ENCODE measurements around the gene PHKA2.
"Not testable (repeated sequence)": the region's sequence is repeated elsewhere in the genome, so short reads cannot be mapped to it uniquely, and the experiment has no call there.

Gene PHKA2

DNA sequence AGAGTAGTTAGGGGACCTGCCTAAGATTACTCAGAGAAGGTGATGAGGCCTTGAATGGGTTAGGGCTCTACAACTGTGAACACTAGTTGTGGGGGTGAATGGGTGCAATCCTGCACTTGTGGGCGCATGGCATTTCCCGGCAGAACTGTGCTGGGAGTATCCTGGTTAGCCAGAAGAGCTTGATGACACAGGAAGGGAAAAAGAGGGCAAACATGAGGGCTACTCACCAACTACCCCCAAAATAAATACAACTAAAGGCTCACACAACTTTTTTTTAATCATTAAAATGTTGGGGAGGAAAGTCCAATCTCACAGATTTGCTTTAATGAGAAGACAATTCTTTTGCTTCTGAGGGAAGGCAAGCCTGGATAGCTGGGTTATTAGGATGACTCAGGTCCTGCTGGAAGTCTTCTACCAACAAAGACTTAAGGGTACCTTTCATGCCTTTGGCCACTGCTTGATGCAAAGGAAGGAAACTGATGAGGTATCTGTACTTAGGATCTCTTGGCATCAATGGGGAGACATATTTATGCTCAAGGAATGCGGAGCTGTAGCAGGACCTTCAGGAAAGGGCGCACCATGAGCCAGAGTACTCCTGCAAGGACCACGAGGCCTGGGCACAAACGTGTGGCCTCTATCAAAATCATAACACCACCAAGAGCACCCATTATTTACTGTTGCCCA, 2.6 kb downstream of the PHKA2 start:
- DNase-seq = no peak
- Mint-ChIP-seq H3K4me3 (no peak overlapping the region), H3K9me3 (peaks cover 23% of the 10 kb centered on the region), H3K36me3 (ENCODE audit: low read depth) (no peaks in the 10 kb centered on the region), H3K4me1 (peaks cover 5% of the 10 kb centered on the region), H3K27ac (no peak overlapping the region), H3K27me3 (ENCODE audit: low read depth, poor library complexity) (no peaks in the 10 kb centered on the region)
- no peak for TF ChIP-seq CTCF (IDR thresholded peaks at IDR 0.05)

GRCh38 chrX:18980262-18980661, 3.7 kb downstream of the PHKA2 start:
- not testable (repeated sequence) for H3K27me3 Mint-ChIP-seq (ENCODE audit: low read depth, poor library complexity); H3K4me3 Mint-ChIP-seq; H3K27ac Mint-ChIP-seq; DNase-seq; H3K36me3 Mint-ChIP-seq (ENCODE audit: low read depth); H3K4me1 Mint-ChIP-seq
- H3K9me3 Mint-ChIP-seq = peaks cover 26% of the 10 kb centered on the region

GRCh38 chrX:18974993-18975392, 8.9 kb downstream of the PHKA2 start:
- H3K9me3 Mint-ChIP-seq = peaks cover 41% of the 10 kb centered on the region
- H3K4me1 Mint-ChIP-seq = peaks cover 12% of the 10 kb centered on the region
- H3K4me3 Mint-ChIP-seq = no peak overlapping the region
- H3K27me3 Mint-ChIP-seq (ENCODE audit: low read depth, poor library complexity) = peaks cover 2% of the 10 kb centered on the region
- TF ChIP-seq CTCF (IDR thresholded peaks at IDR 0.05) = no peak
- no peak for DNase-seq
- no peak overlapping the region for H3K27ac Mint-ChIP-seq
- peaks cover 27% of the 10 kb centered on the region for H3K36me3 Mint-ChIP-seq (ENCODE audit: low read depth)

DNA sequence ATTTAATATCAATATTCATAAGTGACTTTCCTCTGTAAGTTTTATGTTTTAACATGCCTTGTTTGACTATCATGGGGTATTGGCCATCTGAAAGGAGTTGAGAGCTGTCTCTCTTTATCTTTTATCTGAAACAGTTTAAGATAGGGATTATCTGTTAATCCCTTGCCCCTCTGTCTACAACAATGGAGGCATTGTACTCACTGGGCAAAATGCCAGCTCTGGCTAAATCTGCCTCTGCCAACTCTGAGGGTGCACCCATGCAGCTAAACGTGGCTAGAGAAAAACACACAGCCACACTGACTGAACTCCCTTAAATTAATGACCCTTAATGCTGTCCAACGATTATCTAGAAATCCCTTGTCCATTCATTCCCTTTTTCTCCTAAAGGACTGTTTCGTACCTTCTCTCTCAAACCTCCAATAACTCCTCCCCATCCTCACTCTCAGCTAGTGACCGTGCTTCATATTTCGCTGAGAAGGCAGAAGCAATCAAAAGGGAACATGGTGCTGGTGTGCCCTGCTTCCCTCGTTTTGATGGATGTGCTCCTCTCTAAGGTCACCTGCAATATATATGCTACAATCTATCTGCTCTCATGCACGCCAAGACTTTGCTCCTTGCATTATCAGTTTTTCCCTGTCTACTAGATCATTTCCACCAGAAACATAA, 10.3 kb downstream of the PHKA2 start:
- Mint-ChIP-seq H3K36me3 (ENCODE audit: low read depth) (peaks cover 27% of the 10 kb centered on the region), H3K27me3 (ENCODE audit: low read depth, poor library complexity) (peaks cover 2% of the 10 kb centered on the region), H3K27ac (peak overlapping the region; percentile 25), H3K4me1 (peaks cover 12% of the 10 kb centered on the region), H3K9me3 (peaks cover 44% of the 10 kb centered on the region), H3K4me3 (no peak overlapping the region)
- no peak for TF ChIP-seq CTCF (IDR thresholded peaks at IDR 0.05)
- DNase-seq = no peak

GRCh38 chrX:18971506-18971905, 12.4 kb downstream of the PHKA2 start:
- DNase-seq = no peak
- TF ChIP-seq CTCF (IDR thresholded peaks at IDR 0.05) = no peak
- Mint-ChIP-seq H3K4me1 (peaks cover 12% of the 10 kb centered on the region), H3K27me3 (ENCODE audit: low read depth, poor library complexity) (peaks cover 2% of the 10 kb centered on the region), H3K4me3 (no peak overlapping the region), H3K36me3 (ENCODE audit: low read depth) (peaks cover 27% of the 10 kb centered on the region), H3K27ac (no peak overlapping the region), H3K9me3 (peaks cover 48% of the 10 kb centered on the region)

- peaks cover 50% of the 10 kb centered on the region for H3K9me3 Mint-ChIP-seq
- H3K27ac Mint-ChIP-seq = no peak overlapping the region
- peaks cover 2% of the 10 kb centered on the region for H3K27me3 Mint-ChIP-seq (ENCODE audit: low read depth, poor library complexity)
- peaks cover 12% of the 10 kb centered on the region for H3K4me1 Mint-ChIP-seq
- H3K36me3 Mint-ChIP-seq (ENCODE audit: low read depth) = peaks cover 24% of the 10 kb centered on the region
- H3K4me3 Mint-ChIP-seq = no peak overlapping the region
- TF ChIP-seq CTCF (IDR thresholded peaks at IDR 0.05) = no peak
- DNase-seq = no peak
These were observed 13.4 kb downstream of the PHKA2 start for GRCh38 chrX:18970465-18970864.

All from nephron progenitor cell (in vitro differentiated cells).